ENCODE data around the gene C1orf116.

C1orf116 gene

DNA sequence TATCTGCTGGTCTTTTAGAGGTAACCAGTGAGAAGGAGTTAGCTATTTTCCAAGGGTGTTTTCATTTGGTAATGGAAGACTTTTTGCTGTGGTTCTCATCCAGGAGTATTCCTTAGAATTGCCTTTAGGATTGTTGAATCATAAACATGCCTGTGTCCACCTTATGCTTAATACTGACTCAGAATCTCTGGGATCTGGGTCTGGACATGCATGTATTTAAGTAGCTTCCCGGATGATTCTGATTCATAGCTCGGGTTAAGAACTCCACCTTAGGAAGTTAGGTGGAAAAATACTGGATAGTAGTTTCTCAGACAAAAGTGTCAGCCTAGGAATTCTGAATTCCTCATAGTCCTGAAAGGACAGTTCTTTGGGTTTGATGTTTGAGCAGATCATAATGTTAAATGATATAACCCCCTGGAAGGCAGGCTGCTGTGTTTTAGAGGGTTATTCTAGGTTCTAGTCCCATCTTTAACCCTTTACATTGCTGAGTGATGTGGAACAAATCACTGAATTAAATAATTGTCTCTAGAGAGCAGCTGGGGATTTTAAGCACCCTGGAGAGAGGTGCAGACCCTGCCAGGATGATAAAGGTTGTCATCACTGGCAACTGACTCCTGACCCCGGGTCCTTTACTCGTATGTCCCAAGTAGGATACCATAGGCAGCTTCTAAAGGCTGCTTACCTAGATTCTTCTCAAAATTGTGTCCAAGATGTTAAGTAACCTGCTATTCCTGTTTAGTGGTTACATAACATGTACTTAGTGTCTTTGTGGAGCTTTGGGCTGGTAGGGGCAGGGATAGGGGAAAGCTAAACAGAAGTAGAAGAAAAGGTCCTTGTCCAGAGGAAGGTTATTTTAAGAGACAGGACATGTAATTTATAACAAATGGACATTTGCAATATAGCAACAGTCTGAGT, 41.6 kb upstream of the C1orf116 start:
- Histone ChIP-seq H4K12ac (ENCODE audit: low read depth, low read length) (no peak overlapping the region), H2AK5ac (ENCODE audit: low read length) (no peak overlapping the region), H2BK5ac (ENCODE audit: low read depth, low read length, poor library complexity) (no peak overlapping the region), H3K18ac (ENCODE audit: low read length) (no peak overlapping the region), H3K23ac (ENCODE audit: low read length) (no peak overlapping the region), H3K4me2 (ENCODE audit: low read length) (no peak overlapping the region), H3K9me3 (ENCODE audit: insufficient read depth, low read depth, low read length) (peaks cover 2% of the 10 kb centered on the region), H3K27ac (ENCODE audit: low read depth, low read length) (no peak overlapping the region), H3K4ac (ENCODE audit: low read depth, low read length) (no peak overlapping the region), H3K9ac (ENCODE audit: low read length) (no peak overlapping the region), H3K4me3 (ENCODE audit: low read depth, low read length) (no peak overlapping the region), H4K8ac (ENCODE audit: low read depth, low read length) (no peak overlapping the region), H3K14ac (ENCODE audit: low read length) (no peak overlapping the region), H3K79me2 (ENCODE audit: control insufficient read depth, insufficient read depth, low read length, poor library complexity) (no peaks in the 10 kb centered on the region), H3K36me3 (ENCODE audit: control insufficient read depth in 1 of 2, insufficient read depth in 2 of 2, low read length in 2 of 2) (peaks cover 12 to 19% of the 10 kb centered on the region in 2 experiments), H2AFZ (ENCODE audit: insufficient read depth, low read length, poor library complexity) (no peak overlapping the region), H3K27me3 (ENCODE audit: insufficient read depth, low read length) (no peaks in the 10 kb centered on the region), H4K91ac (ENCODE audit: low read depth, low read length) (no peak overlapping the region), H2BK12ac (ENCODE audit: low read length) (no peak overlapping the region), H2BK120ac (ENCODE audit: insufficient read depth, low read length, poor library complexity) (no peak overlapping the region), H3K79me1 (ENCODE audit: low read length) (no peaks in the 10 kb centered on the region), H3K4me1 (ENCODE audit: control insufficient read depth in 1 of 2, insufficient read depth in 2 of 2, low read length in 2 of 2) (no peaks in the 10 kb centered on the region)
- DNase-seq, result peak in 1 of 2 donors; percentile 54
- WGBS (ENCODE audit: extremely low coverage, insufficient coverage, insufficient read length), result no CpG with 5 or more reads among the region's 4 CpGs

DNA sequence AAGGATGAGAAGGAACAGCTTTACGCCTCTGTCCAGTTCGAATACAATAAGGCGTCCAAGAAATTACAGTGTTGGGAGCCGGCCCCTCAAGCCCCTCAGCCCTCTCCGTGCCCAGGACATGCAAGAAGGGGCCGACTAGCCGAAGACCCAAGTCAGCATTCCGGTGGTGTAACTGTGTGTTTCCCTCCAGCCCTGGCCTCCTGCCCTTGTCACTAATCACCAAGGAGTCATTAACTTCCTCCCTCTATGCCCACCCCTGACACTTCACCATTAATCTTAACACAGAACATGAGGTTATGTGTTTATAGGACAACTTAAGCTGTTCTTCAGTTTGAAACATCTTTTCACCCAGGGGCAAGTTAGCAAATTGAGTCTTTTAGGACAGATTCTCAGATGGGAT, 39.7 kb upstream of the C1orf116 start:
- H3K4ac ChIP-seq (ENCODE audit: low read depth, low read length), result no peak overlapping the region
- H2AFZ ChIP-seq (ENCODE audit: insufficient read depth, low read length, poor library complexity), result no peak overlapping the region
- WGBS (ENCODE audit: extremely low coverage, insufficient coverage, insufficient read length), result no CpG with 5 or more reads among the region's 8 CpGs

DNA sequence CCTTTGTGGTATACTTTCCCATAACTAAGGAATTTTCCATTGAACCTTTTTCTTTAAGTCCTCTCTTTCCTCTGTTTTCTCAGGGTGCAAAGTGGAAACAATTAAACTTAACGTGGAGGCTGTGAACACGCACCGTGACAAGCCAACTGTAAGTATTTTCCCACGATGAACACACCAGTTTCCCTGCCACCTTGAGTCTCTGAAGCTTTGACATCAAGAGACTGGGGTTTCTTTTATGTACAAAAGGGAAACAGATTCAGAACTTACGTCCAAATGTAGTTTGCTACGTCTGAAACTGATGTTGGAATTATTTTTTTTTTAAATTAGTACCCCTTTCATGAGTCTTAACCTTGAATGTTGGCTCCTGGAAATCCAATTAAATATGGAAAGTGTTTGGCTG, 38.9 kb upstream of the C1orf116 start:
- Histone ChIP-seq H3K4me2 (ENCODE audit: low read length) (no peak overlapping the region), H2AK5ac (ENCODE audit: low read length) (no peak overlapping the region), H3K18ac (ENCODE audit: low read length) (no peak overlapping the region), H3K36me3 (ENCODE audit: control insufficient read depth in 1 of 2, insufficient read depth in 2 of 2, low read length in 2 of 2) (peaks cover 15 to 18% of the 10 kb centered on the region in 2 experiments), H3K79me2 (ENCODE audit: control insufficient read depth, insufficient read depth, low read length, poor library complexity) (no peaks in the 10 kb centered on the region), H2AFZ (ENCODE audit: insufficient read depth, low read length, poor library complexity) (no peak overlapping the region), H2BK120ac (ENCODE audit: insufficient read depth, low read length, poor library complexity) (no peak overlapping the region), H4K12ac (ENCODE audit: low read depth, low read length) (no peak overlapping the region), H4K91ac (ENCODE audit: low read depth, low read length) (no peak overlapping the region), H3K4me3 (ENCODE audit: low read depth, low read length) (no peak overlapping the region), H3K14ac (ENCODE audit: low read length) (no peak overlapping the region), H3K4me1 (ENCODE audit: control insufficient read depth in 1 of 2, insufficient read depth in 2 of 2, low read length in 2 of 2) (no peaks in the 10 kb centered on the region), H3K9me3 (ENCODE audit: insufficient read depth, low read depth, low read length) (no peaks in the 10 kb centered on the region), H3K27me3 (ENCODE audit: insufficient read depth, low read length) (no peaks in the 10 kb centered on the region), H3K9ac (ENCODE audit: low read length) (no peak overlapping the region), H4K8ac (ENCODE audit: low read depth, low read length) (no peak overlapping the region), H3K79me1 (ENCODE audit: low read length) (no peaks in the 10 kb centered on the region), H2BK5ac (ENCODE audit: low read depth, low read length, poor library complexity) (no peak overlapping the region), H3K27ac (ENCODE audit: low read depth, low read length) (no peak overlapping the region), H3K4ac (ENCODE audit: low read depth, low read length) (no peak overlapping the region), H3K23ac (ENCODE audit: low read length) (no peak overlapping the region), H2BK12ac (ENCODE audit: low read length) (no peak overlapping the region)
- DNase-seq, result no peak
- no CpG with 5 or more reads among the region's 6 CpGs for WGBS (ENCODE audit: extremely low coverage, insufficient coverage, insufficient read length)

More for the DNA sequence above, 39.7 kb upstream of the C1orf116 start:
- no peak overlapping the region for H2BK120ac ChIP-seq (ENCODE audit: insufficient read depth, low read length, poor library complexity)
- H3K27ac ChIP-seq (ENCODE audit: low read depth, low read length), result no peak overlapping the region
- no peak overlapping the region for H2BK5ac ChIP-seq (ENCODE audit: low read depth, low read length, poor library complexity)
- peaks cover 15 to 18% of the 10 kb centered on the region in 2 experiments for H3K36me3 ChIP-seq (ENCODE audit: control insufficient read depth in 1 of 2, insufficient read depth in 2 of 2, low read length in 2 of 2)
- H2BK12ac ChIP-seq (ENCODE audit: low read length), result no peak overlapping the region
- H2AK5ac ChIP-seq (ENCODE audit: low read length), result no peak overlapping the region
- H3K14ac ChIP-seq (ENCODE audit: low read length), result no peak overlapping the region
- H3K9me3 ChIP-seq (ENCODE audit: insufficient read depth, low read depth, low read length), result no peaks in the 10 kb centered on the region
- no peak overlapping the region for H3K9ac ChIP-seq (ENCODE audit: low read length)
- no peak overlapping the region for H4K12ac ChIP-seq (ENCODE audit: low read depth, low read length)
- no peak overlapping the region for H3K18ac ChIP-seq (ENCODE audit: low read length)
- no peak overlapping the region for H4K91ac ChIP-seq (ENCODE audit: low read depth, low read length)
- no peaks in the 10 kb centered on the region for H3K79me1 ChIP-seq (ENCODE audit: low read length)
- DNase-seq, result no peak
- H3K27me3 ChIP-seq (ENCODE audit: insufficient read depth, low read length), result no peaks in the 10 kb centered on the region
- H3K23ac ChIP-seq (ENCODE audit: low read length), result no peak overlapping the region
- H3K4me2 ChIP-seq (ENCODE audit: low read length), result no peak overlapping the region
- H3K79me2 ChIP-seq (ENCODE audit: control insufficient read depth, insufficient read depth, low read length, poor library complexity), result no peaks in the 10 kb centered on the region
- H3K4me3 ChIP-seq (ENCODE audit: low read depth, low read length), result no peak overlapping the region
- no peak overlapping the region for H4K8ac ChIP-seq (ENCODE audit: low read depth, low read length)
- no peaks in the 10 kb centered on the region for H3K4me1 ChIP-seq (ENCODE audit: control insufficient read depth in 1 of 2, insufficient read depth in 2 of 2, low read length in 2 of 2)

DNA sequence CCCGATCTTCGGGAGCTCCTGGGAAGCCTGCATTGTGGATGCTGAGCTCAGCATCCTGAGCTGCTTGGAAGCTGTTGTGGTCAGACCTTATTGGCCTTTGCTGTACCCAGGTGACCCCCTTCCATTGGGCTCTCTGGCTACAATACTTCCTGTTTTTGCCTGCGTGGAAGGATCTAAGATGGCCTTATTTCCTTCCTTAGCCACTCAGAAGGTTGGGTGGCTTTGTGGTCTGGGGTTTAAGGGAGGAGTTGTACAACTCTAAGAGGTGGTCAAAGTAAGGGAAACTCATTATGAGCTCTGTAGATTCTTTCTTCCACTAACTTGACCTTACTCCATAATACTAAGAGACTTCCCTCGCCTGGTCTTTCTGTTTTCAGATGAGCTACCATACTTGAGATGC, 38.3 kb upstream of the C1orf116 start:
- H3K4me3 ChIP-seq (ENCODE audit: low read depth, low read length), result no peak overlapping the region
- peaks cover 15 to 18% of the 10 kb centered on the region in 2 experiments for H3K36me3 ChIP-seq (ENCODE audit: control insufficient read depth in 1 of 2, insufficient read depth in 2 of 2, low read length in 2 of 2)
- H2BK12ac ChIP-seq (ENCODE audit: low read length), result no peak overlapping the region
- H4K8ac ChIP-seq (ENCODE audit: low read depth, low read length), result no peak overlapping the region
- no peak overlapping the region for H2AK5ac ChIP-seq (ENCODE audit: low read length)
- no peak overlapping the region for H4K12ac ChIP-seq (ENCODE audit: low read depth, low read length)
- no peaks in the 10 kb centered on the region for H3K4me1 ChIP-seq (ENCODE audit: control insufficient read depth in 1 of 2, insufficient read depth in 2 of 2, low read length in 2 of 2)
- H3K27me3 ChIP-seq (ENCODE audit: insufficient read depth, low read length), result no peaks in the 10 kb centered on the region
- DNase-seq, result no peak
- H3K18ac ChIP-seq (ENCODE audit: low read length), result no peak overlapping the region
- no peak overlapping the region for H2AFZ ChIP-seq (ENCODE audit: insufficient read depth, low read length, poor library complexity)
- no peak overlapping the region for H3K4me2 ChIP-seq (ENCODE audit: low read length)
- no peaks in the 10 kb centered on the region for H3K79me1 ChIP-seq (ENCODE audit: low read length)
- H3K4ac ChIP-seq (ENCODE audit: low read depth, low read length), result no peak overlapping the region
- no peak overlapping the region for H3K27ac ChIP-seq (ENCODE audit: low read depth, low read length)
- no peak overlapping the region for H4K91ac ChIP-seq (ENCODE audit: low read depth, low read length)
- no peaks in the 10 kb centered on the region for H3K79me2 ChIP-seq (ENCODE audit: control insufficient read depth, insufficient read depth, low read length, poor library complexity)
- H3K23ac ChIP-seq (ENCODE audit: low read length), result no peak overlapping the region
- H2BK5ac ChIP-seq (ENCODE audit: low read depth, low read length, poor library complexity), result no peak overlapping the region
- no peak overlapping the region for H2BK120ac ChIP-seq (ENCODE audit: insufficient read depth, low read length, poor library complexity)
- H3K9ac ChIP-seq (ENCODE audit: low read length), result no peak overlapping the region
- no peak overlapping the region for H3K14ac ChIP-seq (ENCODE audit: low read length)
- no peaks in the 10 kb centered on the region for H3K9me3 ChIP-seq (ENCODE audit: insufficient read depth, low read depth, low read length)
- no CpG with 5 or more reads among the region's 4 CpGs for WGBS (ENCODE audit: extremely low coverage, insufficient coverage, insufficient read length)
